ENCODE data around the gene EIF1.
A peak's percentile ranks its signal among the peaks of the same experiment; 100 is the strongest.
"Not testable (repeated sequence)": the region's sequence is repeated elsewhere in the genome, so short reads cannot be mapped to it uniquely, and the experiment has no call there.

The EIF1 gene

GRCh38 chr17:41688641-41689496 is at the start of gene EIF1:
Gene EIF1, plus strand, starts transcription at chr17:41688885. Its CDS starts 154 bp downstream, at chr17:41689039.
- DNase-seq, result peak; percentile 80 to 100 (median 100)

- DNase-seq, result no peak
Observed at GRCh38 chr17:41638941-41639340, 49.7 kb upstream of the EIF1 start.

- DNase-seq, result no peak
Observed at GRCh38 chr17:41639492-41640473, 48.9 kb upstream of the EIF1 start.

GRCh38 chr17:41640596-41640995 is 48.1 kb upstream of the EIF1 start:
- DNase-seq, result not testable (repeated sequence)

GRCh38 chr17:41642252-41643156 is 46.2 kb upstream of the EIF1 start:
- no peak for DNase-seq

GRCh38 chr17:41647038-41647813 is 41.5 kb upstream of the EIF1 start:
- DNase-seq, result no peak

GRCh38 chr17:41647940-41648410 is 40.7 kb upstream of the EIF1 start:
- peak in 55 of 56 donors; percentile 13 to 92 (median 63) for DNase-seq

- peak in 53 of 56 donors; percentile 16 to 86 (median 56) for DNase-seq
Observed at GRCh38 chr17:41648411-41649195, 40.1 kb upstream of the EIF1 start.

- DNase-seq, result no peak
Observed at GRCh38 chr17:41649923-41650519, 38.7 kb upstream of the EIF1 start.

- DNase-seq, result no peak
Observed at GRCh38 chr17:41650794-41651624, 37.7 kb upstream of the EIF1 start.

- peak in 20 of 56 donors; percentile 18 to 60 (median 30) for DNase-seq
Observed at GRCh38 chr17:41651625-41652460, 36.8 kb upstream of the EIF1 start.

- no peak for DNase-seq
Observed at GRCh38 chr17:41652461-41652970, 36.2 kb upstream of the EIF1 start.

GRCh38 chr17:41653421-41653820 is 35.3 kb upstream of the EIF1 start:
- DNase-seq, result no peak

- DNase-seq, result no peak
Observed at GRCh38 chr17:41653892-41654677, 34.6 kb upstream of the EIF1 start.
